ENCODE measurements around the gene HABP2.

Gene HABP2

DNA sequence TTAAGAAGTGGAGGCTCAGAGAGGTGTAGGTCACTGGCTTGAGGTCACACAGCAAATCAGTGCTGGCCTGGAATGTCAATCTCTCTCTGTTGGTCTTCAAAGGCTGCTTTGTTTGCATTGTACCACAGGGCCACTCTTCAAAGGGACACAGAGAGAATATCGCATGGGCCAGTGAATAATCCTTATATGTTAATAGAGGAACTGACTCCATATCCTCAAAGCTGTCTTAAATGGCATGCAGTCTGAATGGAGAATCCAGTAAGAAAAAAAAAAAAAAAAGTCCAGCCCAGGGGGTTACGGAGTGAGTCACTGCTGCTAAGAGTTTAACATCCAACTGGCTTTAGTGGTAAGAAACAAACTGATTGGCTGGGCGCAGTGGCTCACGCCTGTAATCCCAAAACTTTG is 56.9 kb downstream of the HABP2 start:
- DNase-seq = no peak

DNA sequence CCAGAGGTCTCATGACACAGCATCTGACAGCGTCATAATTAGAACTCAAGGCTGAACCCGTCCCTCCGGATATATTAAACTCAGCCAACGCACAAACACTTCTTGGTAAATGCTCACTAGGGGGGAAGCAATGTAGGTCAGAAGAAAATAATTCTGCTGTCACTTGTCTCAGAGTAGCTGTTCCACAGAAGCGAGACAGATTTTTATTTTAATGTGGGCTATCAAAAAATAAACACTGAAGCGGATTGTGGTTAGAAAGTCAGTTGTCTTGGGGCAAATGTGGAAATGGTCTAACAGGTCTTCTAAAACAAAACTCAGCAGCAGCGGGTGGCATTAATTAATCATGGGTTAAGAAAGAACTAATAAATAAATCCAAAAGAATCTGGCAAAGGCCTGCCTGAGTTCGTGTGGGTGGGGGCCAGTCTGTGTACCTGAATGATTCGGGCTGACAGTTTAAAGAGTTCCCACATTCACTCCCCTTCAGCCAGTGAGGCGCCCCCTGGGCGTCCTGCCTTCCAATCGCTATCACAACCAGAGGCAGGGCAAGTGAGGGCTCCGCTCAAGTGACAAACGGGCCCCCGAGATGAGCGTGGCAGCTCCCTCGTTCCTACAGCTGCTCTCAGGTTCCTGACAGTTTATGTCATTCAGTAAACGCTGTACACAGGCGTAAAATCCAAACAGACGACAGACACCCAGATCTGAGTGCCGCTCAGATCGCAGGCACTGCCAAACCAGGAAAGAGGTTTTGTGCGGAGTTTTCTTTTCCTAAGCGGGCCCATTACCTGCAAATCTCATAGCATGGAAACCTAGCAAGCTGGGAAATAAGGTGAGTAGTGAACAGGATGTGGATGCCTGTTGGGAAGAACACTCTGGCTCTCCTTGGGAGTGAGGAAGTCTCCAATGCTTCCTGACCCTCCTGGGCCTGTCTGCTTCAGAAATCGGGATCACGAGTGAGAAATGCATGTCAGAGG is 58.1 kb downstream of the HABP2 start:
- no peak for DNase-seq

DNA sequence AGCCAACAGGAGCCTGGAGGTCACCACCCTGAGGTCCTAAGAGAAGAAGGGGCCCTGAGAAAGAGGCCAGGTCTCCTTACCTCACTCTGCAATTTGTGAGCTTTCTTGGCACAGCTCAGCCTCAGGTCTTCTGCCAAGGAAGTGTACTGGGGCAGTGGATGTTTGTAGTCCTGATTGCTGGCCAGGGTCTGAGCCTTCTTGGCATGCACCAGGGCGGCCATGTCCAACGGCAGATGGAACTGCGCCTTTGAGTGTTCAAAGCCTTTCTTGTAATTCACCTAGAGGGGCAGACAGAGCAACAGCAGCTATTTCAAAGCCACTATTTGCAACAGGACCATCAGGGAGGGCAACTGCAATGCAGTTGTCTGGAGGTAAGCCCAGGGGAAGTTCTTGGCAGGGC is 59.3 kb downstream of the HABP2 start:
- no peak for DNase-seq

DNA sequence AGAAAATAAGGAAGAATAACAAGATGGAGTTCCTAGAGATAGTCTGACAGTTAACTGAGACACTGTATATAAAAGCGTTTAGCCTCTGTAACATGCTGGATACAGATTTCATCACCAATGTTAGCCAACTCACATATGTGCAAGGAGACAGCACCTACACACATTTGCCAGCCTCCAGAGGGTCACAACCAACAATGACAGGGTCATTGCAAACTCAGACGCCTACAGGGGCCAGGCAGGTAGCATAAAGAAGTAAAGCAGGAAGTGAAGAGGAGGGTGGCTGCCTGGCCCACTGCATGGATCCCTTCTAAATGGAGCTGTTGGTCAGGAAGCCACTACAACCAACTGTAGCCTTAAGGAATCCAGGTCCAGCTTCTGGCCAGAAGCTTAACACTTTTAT is 60.6 kb downstream of the HABP2 start:
- DNase-seq = no peak

DNA sequence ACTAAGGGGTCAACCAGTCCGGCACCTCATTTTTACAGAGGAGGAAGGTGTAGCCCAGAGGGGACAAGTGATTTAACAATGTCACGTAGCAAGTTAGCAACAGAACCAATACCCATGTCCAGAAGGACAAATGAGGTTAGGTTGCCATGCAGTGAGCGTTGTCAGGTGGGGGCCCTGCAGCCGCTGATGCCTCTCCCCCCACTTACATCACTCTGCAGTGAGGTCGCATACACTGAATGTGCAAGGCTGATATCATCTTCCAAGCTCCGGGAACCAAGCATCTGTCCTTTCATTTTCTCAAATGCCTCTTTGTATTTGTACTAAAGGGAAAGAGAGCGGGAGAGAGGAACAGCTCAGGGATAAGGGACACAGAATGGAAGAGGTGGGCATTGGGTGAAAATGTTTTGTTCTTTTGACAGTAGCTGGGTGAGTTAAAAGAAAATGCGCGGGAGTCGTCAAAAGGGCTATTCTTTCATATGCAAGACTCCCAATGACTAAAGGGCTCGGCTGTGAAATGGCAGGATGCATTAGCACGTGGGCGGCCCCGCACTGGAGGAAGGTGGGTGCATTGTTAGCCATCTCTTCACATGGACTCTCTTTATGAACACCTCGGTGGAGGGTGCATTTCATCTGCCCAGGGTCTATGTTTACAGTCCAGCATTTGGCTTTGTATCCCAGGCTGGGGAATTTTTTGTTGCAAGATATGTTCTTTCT is 61.3 kb downstream of the HABP2 start:
- DNase-seq = no peak

DNA sequence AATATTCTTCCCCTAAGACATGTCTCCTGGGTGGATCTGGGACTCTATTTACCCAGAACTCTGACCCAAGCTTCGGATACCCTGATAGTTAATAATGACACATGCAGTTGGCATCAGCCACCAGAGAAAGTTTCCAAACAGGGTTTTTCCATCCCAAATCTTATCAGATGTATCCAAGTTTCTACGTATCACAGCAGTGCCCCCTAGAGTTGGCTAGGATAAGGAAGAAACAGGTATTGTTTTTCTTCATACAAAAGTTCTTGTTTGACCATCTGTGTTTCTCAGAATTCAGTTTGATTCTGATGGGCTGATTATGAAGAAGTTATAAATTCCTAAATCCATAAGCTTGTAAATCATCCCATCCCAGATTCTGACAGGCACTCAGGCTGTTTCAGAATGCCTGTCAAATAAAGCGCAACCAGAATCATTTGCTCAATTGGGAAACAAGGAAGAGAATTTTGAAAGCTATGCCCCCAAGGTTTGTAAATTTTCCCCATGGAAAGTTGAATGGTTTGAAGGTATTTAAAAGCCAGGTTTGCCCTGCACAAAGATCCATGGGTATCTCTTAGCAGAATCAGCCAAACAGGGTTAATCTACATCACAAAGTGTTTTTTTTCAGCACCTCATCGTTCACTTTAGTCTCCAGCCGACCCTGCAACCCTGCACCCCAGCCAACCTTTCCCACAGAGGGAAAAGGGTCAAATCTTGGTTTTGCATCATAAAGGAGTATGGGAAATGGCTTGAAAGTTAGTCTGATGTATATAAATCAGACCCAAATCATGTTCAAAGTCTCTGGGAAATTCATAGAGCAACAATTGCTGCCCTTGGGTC is 63.6 kb downstream of the HABP2 start:
- DNase-seq = peak in 1 of 2 experiments; percentile 10

DNA sequence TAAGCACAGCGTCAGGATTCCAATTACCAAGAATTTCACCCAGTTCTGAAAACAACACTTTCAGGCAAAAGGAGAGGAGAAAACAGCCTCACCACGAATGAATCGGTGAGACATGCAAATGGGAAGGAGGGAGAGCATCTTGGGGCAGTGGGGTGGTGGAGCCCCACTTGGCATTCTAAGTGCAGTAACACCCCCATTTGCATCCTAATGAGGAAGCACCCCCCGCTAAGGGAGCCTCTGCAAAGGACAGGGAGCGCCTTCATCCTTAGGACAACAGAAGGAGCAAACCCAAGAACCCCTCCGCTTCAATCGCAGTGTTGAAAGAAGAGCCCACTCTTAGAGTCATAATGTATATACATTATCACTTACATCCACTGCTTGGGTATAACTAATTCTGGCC is 64.2 kb downstream of the HABP2 start:
- DNase-seq = no peak

DNA sequence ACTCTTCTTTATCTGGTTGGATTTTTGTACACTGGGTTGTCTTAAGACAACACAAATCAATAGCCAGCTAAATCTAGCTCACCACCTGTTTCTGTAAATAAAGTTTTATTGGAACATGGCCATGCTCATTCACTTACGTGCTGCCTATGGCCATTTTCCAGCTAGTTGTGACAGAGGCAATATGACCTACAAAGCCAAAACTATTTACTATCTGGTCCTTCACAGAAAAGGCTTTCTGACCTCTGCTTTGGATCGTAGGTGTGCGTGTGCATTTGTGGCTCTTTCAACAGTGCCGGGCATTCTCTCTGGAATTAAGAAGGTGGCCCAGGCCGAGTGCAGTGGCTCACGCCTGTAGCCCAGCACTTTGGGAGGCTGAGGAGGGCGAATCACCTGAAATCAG is 65.5 kb downstream of the HABP2 start:
- DNase-seq = no peak

DNA sequence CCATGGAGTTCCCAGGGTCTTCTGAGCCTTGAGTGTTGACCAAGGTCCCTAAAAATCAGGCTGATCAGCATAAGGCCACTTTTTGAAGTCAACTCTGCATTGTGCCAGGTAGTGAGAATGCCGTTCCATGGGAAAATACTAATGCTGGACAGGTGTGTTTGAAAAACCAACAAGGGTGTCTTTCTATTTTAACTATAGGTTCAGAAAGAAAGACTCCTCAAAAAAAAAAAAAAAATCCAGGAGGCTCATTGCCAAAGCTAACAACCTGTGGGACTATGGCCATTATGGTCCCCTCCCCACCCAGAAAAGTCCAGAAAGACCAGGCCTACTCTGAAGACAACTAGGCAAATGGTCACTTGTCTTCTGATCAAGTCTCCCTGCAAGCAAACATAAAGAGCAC is 66.5 kb downstream of the HABP2 start:
- DNase-seq = no peak

DNA sequence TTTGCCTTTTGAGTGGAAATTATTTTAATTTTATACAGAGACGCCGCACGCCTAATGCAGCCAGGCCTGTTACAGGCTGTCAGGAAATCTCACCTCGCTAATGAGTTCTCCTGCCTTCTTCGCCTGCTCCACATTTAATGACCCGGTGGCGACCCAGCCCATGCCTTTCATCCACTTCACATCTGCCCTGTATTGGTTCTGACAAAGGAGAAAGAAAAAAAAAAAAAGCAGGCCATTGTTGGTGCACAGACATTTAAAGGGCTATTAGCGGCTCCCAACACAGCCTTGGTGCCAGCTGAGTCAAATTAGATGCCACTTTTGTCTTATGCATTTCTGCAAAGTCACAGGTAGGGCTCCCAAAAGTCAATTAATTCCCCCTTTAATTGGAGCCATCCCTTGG is 67.7 kb downstream of the HABP2 start:
- DNase-seq = no peak

DNA sequence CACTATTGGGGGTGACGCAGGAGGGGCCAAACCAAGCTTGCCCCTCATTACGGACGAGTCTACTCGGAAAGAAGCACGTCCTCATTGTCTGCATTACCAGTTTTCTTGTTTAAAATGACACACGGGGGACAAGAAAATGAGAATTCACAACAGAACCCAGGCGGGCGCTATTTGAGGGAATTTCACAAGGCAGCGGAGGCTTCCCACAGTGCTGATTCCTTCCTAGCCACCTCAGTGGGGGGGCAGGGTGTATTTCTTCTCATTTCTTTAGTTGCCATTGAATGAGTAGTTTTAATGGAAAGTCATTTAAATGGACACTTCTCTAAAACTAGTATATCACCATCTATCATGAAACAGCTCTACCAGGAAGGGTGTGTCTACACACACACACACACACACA is 68.1 kb downstream of the HABP2 start:
- no peak for DNase-seq

DNA sequence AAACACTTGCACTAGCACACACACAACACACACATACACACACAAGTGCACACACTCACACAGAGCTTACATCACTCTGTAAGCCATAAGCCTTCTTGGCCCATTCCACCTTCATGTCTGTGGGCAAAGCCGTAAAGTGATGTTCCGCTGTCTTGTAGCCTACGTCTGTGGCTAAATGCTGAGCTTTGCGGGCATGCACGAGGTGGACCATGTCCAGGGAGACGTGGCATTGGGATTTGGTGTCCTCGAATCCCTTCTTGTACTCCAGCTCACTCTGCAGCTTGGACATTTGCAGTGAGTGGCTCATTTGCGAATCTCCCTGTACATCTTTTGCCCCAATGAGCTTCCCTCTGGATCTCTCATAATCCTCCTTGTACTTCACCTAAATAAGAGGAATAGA is 68.9 kb downstream of the HABP2 start:
- DNase-seq = no peak

DNA sequence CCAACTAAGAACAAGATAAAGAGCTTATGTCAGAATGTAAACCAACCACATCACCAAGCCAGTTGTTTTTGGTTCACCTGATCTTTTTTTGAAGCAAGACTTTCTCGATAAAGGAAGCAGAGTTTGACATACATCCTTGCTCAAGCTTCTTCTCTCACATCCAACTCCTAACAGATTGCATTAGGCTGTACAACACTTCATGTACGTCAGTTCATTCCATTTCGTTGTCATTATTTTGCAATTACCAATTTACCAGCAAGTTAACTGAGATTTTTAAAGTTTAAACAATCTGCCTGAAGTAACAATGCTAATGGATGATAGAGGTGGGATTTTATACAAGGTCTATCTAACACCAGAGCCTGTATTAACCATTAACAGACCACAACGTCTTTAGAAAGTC is 70.0 kb downstream of the HABP2 start:
- DNase-seq = no peak

DNA sequence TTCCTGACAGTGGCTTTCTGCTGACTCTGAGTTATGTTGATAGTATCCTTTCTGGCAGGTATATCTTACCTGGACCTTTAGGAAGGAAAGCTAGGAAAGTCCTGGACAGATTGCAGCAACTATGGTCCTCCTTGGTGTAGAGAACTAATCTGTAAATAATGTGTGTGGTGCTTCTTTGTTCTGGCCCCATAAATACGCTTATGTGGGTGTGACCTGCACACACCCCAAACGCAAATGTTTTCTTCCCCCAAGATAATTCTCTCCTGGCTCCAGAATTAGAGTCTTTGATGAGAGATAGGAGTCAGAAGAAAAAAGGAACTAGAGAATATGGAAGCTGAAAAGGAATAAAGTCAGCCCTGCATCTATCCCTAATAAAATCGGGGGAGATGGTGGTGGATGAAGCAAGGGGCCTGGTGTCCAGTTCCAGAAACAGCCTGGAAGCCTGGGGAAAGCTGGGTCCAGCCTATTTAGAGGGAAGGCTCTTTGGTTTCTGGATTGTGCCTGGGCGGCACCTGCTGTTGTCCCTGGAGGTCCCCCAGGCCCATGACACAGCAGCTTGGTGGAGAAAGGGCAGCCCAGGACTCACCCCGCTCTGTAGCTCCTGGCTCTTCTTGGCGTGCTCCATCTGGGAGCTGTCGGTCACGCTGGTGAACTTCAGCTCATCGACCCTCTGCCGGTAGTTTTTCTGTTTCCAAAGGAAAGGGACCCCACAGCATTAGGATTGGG is 72.8 kb downstream of the HABP2 start:
- DNase-seq = no peak

DNA sequence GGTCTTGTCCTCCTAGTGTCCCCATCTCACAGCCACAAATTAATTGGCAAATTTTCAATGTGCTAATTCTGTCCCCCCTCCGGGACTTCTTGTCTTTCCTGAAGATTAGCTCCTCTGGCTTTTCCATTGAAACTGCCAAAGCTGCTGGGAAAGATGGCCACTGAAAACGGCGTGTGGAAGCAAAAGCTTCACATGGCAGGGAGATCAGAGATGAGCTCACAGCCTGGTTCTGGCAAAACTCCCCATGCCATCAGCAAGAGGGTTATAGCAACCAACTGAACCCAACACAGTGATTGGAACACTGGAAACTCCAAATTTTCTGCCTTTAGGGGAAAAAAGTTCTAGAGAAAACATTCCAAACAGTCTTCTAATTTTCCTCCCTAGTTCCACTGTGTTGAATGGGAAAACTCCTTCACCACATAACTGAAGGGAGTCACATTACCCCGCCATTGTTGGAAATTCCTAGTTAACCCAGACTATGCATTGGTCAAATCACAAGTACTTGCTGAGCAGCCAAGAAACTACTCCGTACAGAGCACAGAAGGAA is 74.0 kb downstream of the HABP2 start:
- no peak for DNase-seq

DNA sequence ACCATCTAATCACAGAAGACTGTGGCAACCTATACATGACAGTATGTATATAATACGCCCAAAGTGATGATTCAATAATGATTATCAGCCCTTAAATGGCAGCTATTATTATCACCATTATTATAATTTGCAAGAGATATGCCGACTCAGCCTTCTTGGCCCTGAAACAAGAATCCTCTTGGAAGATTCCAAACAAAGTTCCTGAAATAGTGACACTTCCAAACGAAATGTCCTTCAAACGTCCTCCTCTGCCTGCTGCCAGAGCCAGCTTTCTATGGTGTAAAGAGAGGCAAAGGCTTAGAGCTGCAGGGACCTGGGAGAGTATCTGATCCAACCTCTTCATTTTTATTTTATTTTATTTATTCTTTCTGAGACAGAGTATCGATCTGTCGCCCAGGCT is 75.0 kb downstream of the HABP2 start:
- no peak for DNase-seq

DNA sequence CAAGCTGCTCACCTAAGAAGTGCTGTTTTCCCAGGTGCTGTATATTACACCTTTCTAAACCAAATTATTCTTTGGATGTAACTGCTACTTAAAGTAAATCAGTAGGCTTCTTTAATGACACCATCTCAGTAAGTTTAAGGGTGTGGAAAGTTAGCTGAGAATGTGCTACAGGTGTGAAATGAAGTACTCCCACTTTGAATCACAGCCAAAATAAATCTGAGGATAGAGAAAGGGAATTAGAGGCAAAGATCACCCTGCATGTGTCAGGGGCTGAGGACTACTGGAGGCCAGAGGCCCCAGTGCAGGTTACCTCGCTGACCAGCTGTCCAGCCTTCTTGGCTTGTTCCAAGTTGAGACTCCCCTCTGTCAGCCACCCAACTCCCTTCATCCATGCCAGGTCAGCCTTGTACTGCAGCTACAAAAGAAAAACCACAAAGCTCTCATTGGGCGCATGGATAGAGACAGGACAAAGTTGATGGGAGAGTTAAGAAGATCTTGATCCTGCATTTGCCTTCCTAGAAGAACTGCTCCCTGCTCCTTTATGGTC is 75.8 kb downstream of the HABP2 start:
- DNase-seq = no peak

DNA sequence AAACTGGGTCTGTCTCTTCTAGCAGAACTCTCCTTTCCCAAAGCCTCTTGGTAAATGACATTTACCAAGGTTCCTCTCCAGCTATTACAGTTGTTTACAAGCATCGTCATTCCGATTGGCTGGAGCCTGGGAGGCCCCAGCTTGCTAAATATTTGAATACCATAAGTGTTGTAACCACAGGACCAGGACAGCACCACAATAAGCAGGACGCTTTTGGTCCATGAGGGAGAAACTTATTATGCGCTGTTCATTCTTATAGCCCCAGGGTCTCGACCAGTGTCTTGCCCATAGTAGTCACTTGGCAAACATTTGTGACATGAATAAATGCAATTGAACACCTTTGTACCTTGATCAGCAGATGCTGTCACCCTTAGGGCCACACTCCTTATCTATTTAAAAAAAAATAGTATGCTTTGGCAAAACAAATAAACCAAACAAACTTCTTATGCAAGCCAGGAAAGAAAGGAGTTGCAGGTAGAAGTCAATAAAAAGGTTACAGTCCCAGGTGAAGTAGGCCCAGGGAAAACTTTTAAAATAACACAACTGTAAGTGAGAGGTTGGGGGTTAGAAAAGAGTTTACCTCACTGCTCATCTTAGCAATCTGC is 78.2 kb downstream of the HABP2 start:
- no peak for DNase-seq

DNA sequence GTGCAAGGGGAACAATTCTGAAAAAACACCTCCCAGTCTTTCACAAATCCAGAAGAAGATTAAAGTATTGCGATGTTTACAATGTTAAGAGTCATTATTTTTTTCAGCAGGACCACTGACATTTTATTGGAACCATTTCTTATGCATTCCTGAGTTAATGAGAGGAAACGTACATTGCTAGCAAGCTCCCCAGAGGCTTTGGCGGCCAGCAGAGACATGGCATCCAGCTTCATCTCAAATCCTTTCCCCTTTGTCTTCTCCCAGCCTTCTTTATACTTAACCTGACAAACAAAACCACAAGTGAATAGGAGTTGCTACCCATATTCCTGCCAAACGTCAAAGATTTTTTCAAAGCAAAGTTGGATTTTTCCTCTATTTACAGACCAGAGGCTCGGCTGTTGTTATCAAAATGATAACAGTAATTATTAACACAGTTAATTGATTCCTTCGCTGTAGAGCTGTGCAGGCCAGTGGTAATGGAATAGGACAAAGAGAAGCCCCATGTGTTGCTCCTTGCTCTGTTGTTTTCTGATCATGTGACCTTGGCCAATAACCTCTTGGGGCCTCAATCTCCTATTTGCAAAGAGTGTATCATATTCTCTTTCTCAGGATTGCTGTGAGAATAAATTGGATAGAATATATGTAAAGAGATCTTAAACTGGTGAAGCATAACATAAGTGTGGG is 79.0 kb downstream of the HABP2 start:
- DNase-seq = no peak
